ENCODE data around the gene CNIH3. TPM values are rescaled to one million over a fixed set of nuclear protein-coding genes. Genes with fewer than 3 reads are reported as not detected.

CNIH3 gene
- total RNA-seq, 1 experiment from 2014 or later: 3.4 TPM

DNA sequence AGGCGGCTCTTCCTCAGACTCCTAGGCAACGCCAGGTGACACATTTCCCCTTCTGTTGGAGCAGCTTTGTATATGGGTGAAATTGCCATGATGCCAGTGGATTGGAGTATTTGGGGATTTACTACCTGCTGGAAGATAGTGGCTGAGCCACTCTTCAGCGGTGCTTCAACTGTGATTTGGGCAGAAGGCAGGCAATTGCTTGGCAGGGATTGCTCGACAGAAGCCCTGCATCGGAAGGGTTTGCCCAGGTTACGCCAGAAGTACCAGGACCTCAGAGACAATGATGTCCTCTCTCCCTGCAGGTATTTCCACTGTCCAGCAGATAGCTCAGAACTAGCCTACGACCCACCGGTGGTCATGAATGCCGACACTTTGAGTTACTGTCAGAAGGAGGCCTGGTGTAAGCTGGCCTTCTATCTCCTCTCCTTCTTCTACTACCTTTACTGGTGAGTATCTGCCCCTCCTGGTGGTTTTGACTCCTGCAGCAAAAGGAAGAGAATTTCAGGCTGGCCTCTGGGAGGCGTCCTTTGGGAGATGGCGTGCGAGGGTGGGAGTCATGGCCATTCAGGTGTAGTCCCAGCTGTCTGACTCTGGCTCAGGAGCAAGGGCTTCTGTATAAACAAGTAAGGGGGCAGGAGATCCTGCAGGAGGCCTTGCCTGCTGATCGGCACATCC, 118.3 kb downstream of the CNIH3 start:
- Mint-ChIP-seq H3K36me3 (ENCODE audit: insufficient read depth, unreplicated experiment) (no peaks in the 10 kb centered on the region), H3K27me3 (ENCODE audit: insufficient read depth, unreplicated experiment) (no peaks in the 10 kb centered on the region), H3K27ac (ENCODE audit: low read depth, unreplicated experiment) (no peak overlapping the region), H3K9me3 (ENCODE audit: unreplicated experiment) (no peaks in the 10 kb centered on the region), H3K4me1 (ENCODE audit: insufficient read depth, unreplicated experiment) (peaks cover 37% of the 10 kb centered on the region), H3K4me3 (ENCODE audit: unreplicated experiment) (no peak overlapping the region)
- intact Hi-C loops (cut with micrococcal nuclease): no loop called here
- TF ChIP-seq, protein P1, sequence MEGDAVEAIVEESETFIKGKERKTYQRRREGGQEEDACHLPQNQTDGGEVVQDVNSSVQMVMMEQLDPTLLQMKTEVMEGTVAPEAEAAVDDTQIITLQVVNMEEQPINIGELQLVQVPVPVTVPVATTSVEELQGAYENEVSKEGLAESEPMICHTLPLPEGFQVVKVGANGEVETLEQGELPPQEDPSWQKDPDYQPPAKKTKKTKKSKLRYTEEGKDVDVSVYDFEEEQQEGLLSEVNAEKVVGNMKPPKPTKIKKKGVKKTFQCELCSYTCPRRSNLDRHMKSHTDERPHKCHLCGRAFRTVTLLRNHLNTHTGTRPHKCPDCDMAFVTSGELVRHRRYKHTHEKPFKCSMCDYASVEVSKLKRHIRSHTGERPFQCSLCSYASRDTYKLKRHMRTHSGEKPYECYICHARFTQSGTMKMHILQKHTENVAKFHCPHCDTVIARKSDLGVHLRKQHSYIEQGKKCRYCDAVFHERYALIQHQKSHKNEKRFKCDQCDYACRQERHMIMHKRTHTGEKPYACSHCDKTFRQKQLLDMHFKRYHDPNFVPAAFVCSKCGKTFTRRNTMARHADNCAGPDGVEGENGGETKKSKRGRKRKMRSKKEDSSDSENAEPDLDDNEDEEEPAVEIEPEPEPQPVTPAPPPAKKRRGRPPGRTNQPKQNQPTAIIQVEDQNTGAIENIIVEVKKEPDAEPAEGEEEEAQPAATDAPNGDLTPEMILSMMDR (IDR thresholded peaks at IDR 0.05; ENCODE audit: unreplicated experiment): no peak
- DNase-seq (ENCODE audit: unreplicated experiment): no peak
- no TSS peak for BruUV-seq (replicated peaks)
- CTCF ChIA-PET: interaction anchor here (0.5 to 1.5 kb wide), 6 partner anchors 9 to 118 kb away, joined by 3 to 6 read pairs (median 3); no protein-coding TSS in a partner anchor
- POLR2A ChIA-PET: interaction anchor here (0.5 kb wide), 1 partner anchor 953 kb away, joined by 3 read pairs; no protein-coding TSS in a partner anchor

DNA sequence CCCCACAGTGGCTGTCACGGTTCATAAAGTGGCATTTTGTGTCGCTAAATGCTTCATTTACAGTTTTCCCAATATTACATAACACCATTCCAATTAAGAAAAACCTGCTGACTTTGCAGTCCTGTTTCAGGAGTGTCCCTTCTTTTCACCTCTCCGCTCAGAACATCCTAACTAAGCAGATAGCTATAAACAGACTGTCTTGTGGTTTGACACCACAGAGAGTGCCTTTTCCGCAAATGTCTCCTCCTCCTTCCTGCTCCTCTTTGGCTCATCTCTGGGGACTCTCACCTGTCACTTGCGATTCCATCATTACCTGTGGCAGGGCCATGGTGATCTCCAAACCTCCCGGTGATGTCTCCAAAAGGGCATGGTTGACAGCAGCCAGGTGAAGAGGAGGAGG, 119.0 kb downstream of the CNIH3 start:
- TF ChIP-seq, protein P1 (IDR thresholded peaks at IDR 0.05; ENCODE audit: unreplicated experiment): no peak
- no peaks in the 10 kb centered on the region for H3K36me3 Mint-ChIP-seq (ENCODE audit: insufficient read depth, unreplicated experiment)
- DNase-seq (ENCODE audit: unreplicated experiment): no peak
- POLR2A ChIA-PET: no interaction called here
- intact Hi-C loops (cut with micrococcal nuclease): no loop called here
- CTCF ChIA-PET: interaction anchor here (1.1 to 1.5 kb wide), 4 partner anchors 8 to 44 kb away, joined by 3 to 6 read pairs (median 4); no protein-coding TSS in a partner anchor
- H3K9me3 Mint-ChIP-seq (ENCODE audit: unreplicated experiment): no peaks in the 10 kb centered on the region
- BruUV-seq (replicated peaks): no TSS peak
- H3K27me3 Mint-ChIP-seq (ENCODE audit: insufficient read depth, unreplicated experiment): no peaks in the 10 kb centered on the region
- no peak overlapping the region for H3K27ac Mint-ChIP-seq (ENCODE audit: low read depth, unreplicated experiment)
- H3K4me3 Mint-ChIP-seq (ENCODE audit: unreplicated experiment): no peak overlapping the region
- H3K4me1 Mint-ChIP-seq (ENCODE audit: insufficient read depth, unreplicated experiment): peaks cover 37% of the 10 kb centered on the region

DNA sequence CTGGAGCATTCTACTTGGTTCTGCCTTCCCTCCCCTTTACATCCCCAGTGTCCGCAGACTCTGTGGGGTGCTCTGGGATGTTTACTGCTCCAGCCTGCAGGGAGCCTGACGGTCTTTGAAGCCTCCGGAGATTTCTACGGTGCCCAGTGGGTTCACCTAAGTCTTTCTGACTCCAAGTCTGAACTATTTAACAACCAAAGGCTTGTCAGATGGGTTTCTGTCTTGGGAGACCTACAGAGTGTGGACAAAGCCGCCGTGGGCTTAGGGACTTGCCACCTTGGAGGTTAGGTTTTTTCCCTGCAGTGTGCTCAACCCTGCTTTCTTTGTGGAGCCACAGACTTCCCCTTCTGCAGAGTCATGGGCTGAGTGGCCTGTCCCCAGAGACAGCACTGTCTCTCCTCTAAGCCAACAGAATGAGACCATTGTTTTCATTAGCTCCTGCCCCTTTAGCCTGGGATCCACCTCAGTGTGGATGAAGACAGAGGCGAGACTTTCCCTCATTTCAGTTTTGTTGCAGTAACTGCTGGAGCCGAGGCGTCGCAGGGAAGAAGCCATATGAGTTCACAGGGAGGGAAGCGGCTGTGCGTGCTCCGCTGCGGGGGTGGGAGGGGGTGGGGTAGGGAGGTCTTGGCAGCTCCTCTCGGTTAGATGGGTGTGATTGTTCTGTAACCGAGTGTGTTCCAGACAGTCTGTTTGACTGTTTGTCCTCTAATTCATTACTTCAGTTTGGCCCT, 120.7 kb downstream of the CNIH3 start:
- Mint-ChIP-seq H3K27ac (ENCODE audit: low read depth, unreplicated experiment) (no peak overlapping the region), H3K4me3 (ENCODE audit: unreplicated experiment) (no peak overlapping the region), H3K27me3 (ENCODE audit: insufficient read depth, unreplicated experiment) (no peaks in the 10 kb centered on the region), H3K9me3 (ENCODE audit: unreplicated experiment) (no peaks in the 10 kb centered on the region), H3K4me1 (ENCODE audit: insufficient read depth, unreplicated experiment) (peaks cover 25% of the 10 kb centered on the region), H3K36me3 (ENCODE audit: insufficient read depth, unreplicated experiment) (no peaks in the 10 kb centered on the region)
- CTCF ChIA-PET: interaction anchor here (0.6 to 2.8 kb wide), 10 partner anchors 9 to 1686 kb away, joined by 3 to 13 read pairs (median 4); no protein-coding TSS in a partner anchor
- BruUV-seq (replicated peaks): no TSS peak
- intact Hi-C loops (cut with micrococcal nuclease): no loop called here
- peak; percentile 22 for DNase-seq (ENCODE audit: unreplicated experiment)
- POLR2A ChIA-PET: interaction anchor here (0.6 kb wide), 2 partner anchors 126 to 193 kb away, joined by 3 to 4 read pairs; no protein-coding TSS in a partner anchor
- TF ChIP-seq, protein P1 (IDR thresholded peaks at IDR 0.05; ENCODE audit: unreplicated experiment): no peak

DNA sequence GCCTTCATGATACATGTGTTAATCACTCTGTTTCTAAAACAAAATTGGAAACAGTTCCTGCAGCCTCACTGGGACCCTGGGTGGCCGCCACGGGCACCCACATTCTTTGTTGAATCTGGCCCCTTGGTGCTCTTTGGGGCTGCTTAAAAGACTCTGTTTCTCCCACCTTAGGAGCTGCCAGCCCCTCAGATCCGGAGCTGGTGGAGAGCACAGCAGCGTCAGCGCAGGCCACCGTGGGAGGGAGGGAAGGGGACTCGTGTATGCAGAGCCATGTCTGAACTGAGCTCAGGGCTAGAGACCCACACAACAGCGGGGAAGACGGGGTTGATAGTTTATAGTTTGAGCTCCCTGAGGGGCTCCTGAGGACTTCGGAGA, 121.2 kb downstream of the CNIH3 start:
- ChIA-PET CTCF (interaction anchor here (0.8 to 2.8 kb wide), 6 partner anchors 10 to 224 kb away, joined by 3 to 13 read pairs (median 7); no protein-coding TSS in a partner anchor), POLR2A (interaction anchor here (0.6 to 1.0 kb wide), 2 partner anchors 34 to 193 kb away, joined by 4 to 7 read pairs; no protein-coding TSS in a partner anchor)
- no peak overlapping the region for H3K4me3 Mint-ChIP-seq (ENCODE audit: unreplicated experiment)
- BruUV-seq (replicated peaks): no TSS peak
- no peaks in the 10 kb centered on the region for H3K27me3 Mint-ChIP-seq (ENCODE audit: insufficient read depth, unreplicated experiment)
- TF ChIP-seq, protein P1 (IDR thresholded peaks at IDR 0.05; ENCODE audit: unreplicated experiment): no peak
- H3K27ac Mint-ChIP-seq (ENCODE audit: low read depth, unreplicated experiment): no peak overlapping the region
- DNase-seq (ENCODE audit: unreplicated experiment): no peak
- H3K4me1 Mint-ChIP-seq (ENCODE audit: insufficient read depth, unreplicated experiment): peaks cover 21% of the 10 kb centered on the region
- H3K36me3 Mint-ChIP-seq (ENCODE audit: insufficient read depth, unreplicated experiment): no peaks in the 10 kb centered on the region
- no peaks in the 10 kb centered on the region for H3K9me3 Mint-ChIP-seq (ENCODE audit: unreplicated experiment)
- intact Hi-C loops (cut with micrococcal nuclease): no loop called here

Measured in MCF 10A (cell line).